B cell (primary cell): Measurements from ENCODE around the gene ATP8A1.

Source experiments
- CTCF ChIP-seq: fragments of 200-600 bp; IDR thresholded peaks from one replicate; pipeline ENCODE4 v1.8.0; 2022; ENCODE audit warnings: antibody characterized with exemption, mild to moderate bottlenecking
- EZH2 ChIP-seq: IDR thresholded peaks from 2 replicates; pipeline ENCODE4 v1.6.1; 2012; ENCODE audit warnings: borderline replicate concordance, low read depth, mild to moderate bottlenecking, moderate library complexity, low read length; ENCODE audit not compliant: insufficient read depth, poor library complexity, severe bottlenecking

- no peak for TF ChIP-seq CTCF
- no peak for TF ChIP-seq EZH2
These were observed 62.0 kb downstream of the ATP8A1 start for GRCh38 chr4:42594888-42595287.
